Ureter (tissue), 1 donor: ENCODE results near the gene GUCY1A1. TPM values are rescaled to one million over a fixed set of nuclear protein-coding genes. Genes with fewer than 3 reads are reported as not detected.

Source experiments
- DNase-seq: peaks from one replicate; pipeline ENCODE4 v3.0.0-alpha.2; 2020; ENCODE audit warnings: low spot score
- total RNA-seq: library from RNA; stranded (reverse); gene quantifications from one replicate; pipeline ENCODE4 v1.2.4, GENCODE V29; 2023
- donor health status: DM: yes; HTN: yes; CAD: no.

GUCY1A1 gene
- total RNA-seq, 1 donor from 2014 or later = 21.0 TPM

- no peak for DNase-seq
Observed at GRCh38 chr4:155777971-155778735, 111.5 kb downstream of the GUCY1A1 start.

GRCh38 chr4:155780775-155781174 is 114.1 kb downstream of the GUCY1A1 start:
- DNase-seq = no peak

GRCh38 chr4:155781249-155781831 is 114.7 kb downstream of the GUCY1A1 start:
- no peak for DNase-seq

Other genes with a start within 250 kb of the GUCY1A1 start
- gene GUCY1B1, start 92.2 kb downstream of the GUCY1A1 start, total RNA-seq = 10.1 TPM
- gene ASIC5, start 199.4 kb downstream of the GUCY1A1 start, total RNA-seq = not detected
- gene TDO2, start 236.8 kb downstream of the GUCY1A1 start, total RNA-seq = 1.0 TPM